ENCODE data around the gene C1orf21. TPM values are rescaled to one million over a fixed set of nuclear protein-coding genes. Genes with fewer than 3 reads are reported as not detected.

The C1orf21 gene
- polyA plus RNA-seq, 12 donors: 38.2 to 80.2 (median 53.5) TPM; not detected in 1

GRCh38 chr1:184624626-184625025 is 237.8 kb downstream of the C1orf21 start:
- no peak for DNase-seq

- no peak for DNase-seq
Measured at GRCh38 chr1:184625271-184625670, 238.4 kb downstream of the C1orf21 start.

GRCh38 chr1:184626076-184627006 is 239.5 kb downstream of the C1orf21 start:
- DNase-seq: no peak

- DNase-seq: no peak
Measured at GRCh38 chr1:184627007-184627341, 240.1 kb downstream of the C1orf21 start.

- no peak for DNase-seq
Measured at GRCh38 chr1:184629266-184629665, 242.4 kb downstream of the C1orf21 start.

- no peak for DNase-seq
Measured at GRCh38 chr1:184630679-184631060, 243.8 kb downstream of the C1orf21 start.

GRCh38 chr1:184632415-184633175 is 245.8 kb downstream of the C1orf21 start:
- DNase-seq: no peak

GRCh38 chr1:184633785-184634184 is 247.0 kb downstream of the C1orf21 start:
- no peak for DNase-seq

GRCh38 chr1:184634296-184634695 is 247.5 kb downstream of the C1orf21 start:
- no peak for DNase-seq

- DNase-seq: no peak
Measured at GRCh38 chr1:184635347-184635979, 248.6 kb downstream of the C1orf21 start.

- DNase-seq: no peak
Measured at GRCh38 chr1:184635980-184636431, 249.2 kb downstream of the C1orf21 start.

GRCh38 chr1:184637664-184638240 is 250.9 kb downstream of the C1orf21 start:
- DNase-seq: no peak

- no peak for DNase-seq
Measured at GRCh38 chr1:184639205-184639604, 252.4 kb downstream of the C1orf21 start.

- no peak for DNase-seq
Measured at GRCh38 chr1:184640505-184640904, 253.7 kb downstream of the C1orf21 start.

GRCh38 chr1:184641894-184642293 is 255.1 kb downstream of the C1orf21 start:
- DNase-seq: no peak

GRCh38 chr1:184643661-184644060 is 256.8 kb downstream of the C1orf21 start:
- DNase-seq: no peak

GRCh38 chr1:184644771-184645170 is 257.9 kb downstream of the C1orf21 start:
- no peak for DNase-seq

GRCh38 chr1:184646178-184646701 is 259.4 kb downstream of the C1orf21 start:
- no peak for DNase-seq

GRCh38 chr1:184646824-184647223 is 260.0 kb downstream of the C1orf21 start:
- no peak for DNase-seq

- DNase-seq: no peak
Measured at GRCh38 chr1:184647471-184647870, 260.6 kb downstream of the C1orf21 start.

- no peak for DNase-seq
Measured at GRCh38 chr1:184648160-184648855, 261.5 kb downstream of the C1orf21 start.

Measured in muscle of arm (tissue), 12 donors.